ENCODE measurements around the gene ANGPTL2.

- TF ChIP-seq, protein P1, sequence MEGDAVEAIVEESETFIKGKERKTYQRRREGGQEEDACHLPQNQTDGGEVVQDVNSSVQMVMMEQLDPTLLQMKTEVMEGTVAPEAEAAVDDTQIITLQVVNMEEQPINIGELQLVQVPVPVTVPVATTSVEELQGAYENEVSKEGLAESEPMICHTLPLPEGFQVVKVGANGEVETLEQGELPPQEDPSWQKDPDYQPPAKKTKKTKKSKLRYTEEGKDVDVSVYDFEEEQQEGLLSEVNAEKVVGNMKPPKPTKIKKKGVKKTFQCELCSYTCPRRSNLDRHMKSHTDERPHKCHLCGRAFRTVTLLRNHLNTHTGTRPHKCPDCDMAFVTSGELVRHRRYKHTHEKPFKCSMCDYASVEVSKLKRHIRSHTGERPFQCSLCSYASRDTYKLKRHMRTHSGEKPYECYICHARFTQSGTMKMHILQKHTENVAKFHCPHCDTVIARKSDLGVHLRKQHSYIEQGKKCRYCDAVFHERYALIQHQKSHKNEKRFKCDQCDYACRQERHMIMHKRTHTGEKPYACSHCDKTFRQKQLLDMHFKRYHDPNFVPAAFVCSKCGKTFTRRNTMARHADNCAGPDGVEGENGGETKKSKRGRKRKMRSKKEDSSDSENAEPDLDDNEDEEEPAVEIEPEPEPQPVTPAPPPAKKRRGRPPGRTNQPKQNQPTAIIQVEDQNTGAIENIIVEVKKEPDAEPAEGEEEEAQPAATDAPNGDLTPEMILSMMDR (IDR thresholded peaks at IDR 0.05) = no peak
- TF ChIP-seq EP300 (IDR thresholded peaks at IDR 0.05) (no peak), POLR2AphosphoS5 (IDR thresholded peaks at IDR 0.05) (peak; percentile 56 to 73)
Observed at GRCh38 chr9:127130661-127131538, 8.5 kb upstream of the ANGPTL2 start.

Measured in esophagus muscularis mucosa (tissue), 4 donors.